Activated CD8-positive, alpha-beta memory T cell treated with anti-CD3 and anti-CD28 coated beads for 24 hours (primary cell): ENCODE results near the gene UGCG.
"Not testable (repeated sequence)": the region's sequence is repeated elsewhere in the genome, so short reads cannot be mapped to it uniquely, and the experiment has no call there.

Experiments used
- DNase-seq: peaks from one replicate; pipeline ENCODE4 v3.0.0-alpha.2; 2020

Gene UGCG

DNA sequence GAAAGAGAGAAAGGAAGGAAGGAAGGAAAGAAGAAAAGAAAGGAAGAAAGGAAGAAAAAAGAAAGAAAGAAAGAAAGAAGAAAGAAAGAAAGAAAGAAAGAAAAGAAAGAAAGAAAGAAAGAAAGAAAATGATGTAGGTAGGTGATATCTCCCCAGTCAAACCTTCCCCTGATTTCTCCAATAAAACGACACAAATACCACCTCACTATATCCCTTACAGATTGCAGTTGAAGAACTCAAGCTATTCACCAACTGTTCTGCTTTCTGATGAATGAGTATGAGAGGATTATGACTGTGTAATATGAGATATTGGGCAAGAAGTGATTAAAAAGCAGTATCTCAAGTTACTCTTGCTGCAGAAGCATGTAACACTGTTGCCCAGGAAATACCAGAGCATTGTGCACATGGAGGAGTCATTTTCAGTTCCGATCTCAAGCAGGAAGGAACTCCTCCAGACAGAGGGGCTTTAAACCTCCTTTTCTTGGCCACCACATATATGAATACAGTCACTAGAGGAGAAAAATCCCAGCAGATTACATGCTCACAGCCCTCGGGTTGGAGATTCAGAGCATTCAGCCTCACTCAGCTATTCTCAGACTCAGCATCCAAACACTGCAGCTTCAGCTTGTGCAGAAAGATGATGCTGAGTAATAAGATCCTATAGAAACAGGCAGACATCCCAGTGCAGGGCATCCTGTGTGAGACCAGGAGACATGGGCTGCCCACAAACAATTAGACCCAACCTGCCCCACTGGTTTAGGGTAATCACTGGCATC lies 61.4 kb downstream of the UGCG start:
- peak; percentile 61 for DNase-seq

DNA sequence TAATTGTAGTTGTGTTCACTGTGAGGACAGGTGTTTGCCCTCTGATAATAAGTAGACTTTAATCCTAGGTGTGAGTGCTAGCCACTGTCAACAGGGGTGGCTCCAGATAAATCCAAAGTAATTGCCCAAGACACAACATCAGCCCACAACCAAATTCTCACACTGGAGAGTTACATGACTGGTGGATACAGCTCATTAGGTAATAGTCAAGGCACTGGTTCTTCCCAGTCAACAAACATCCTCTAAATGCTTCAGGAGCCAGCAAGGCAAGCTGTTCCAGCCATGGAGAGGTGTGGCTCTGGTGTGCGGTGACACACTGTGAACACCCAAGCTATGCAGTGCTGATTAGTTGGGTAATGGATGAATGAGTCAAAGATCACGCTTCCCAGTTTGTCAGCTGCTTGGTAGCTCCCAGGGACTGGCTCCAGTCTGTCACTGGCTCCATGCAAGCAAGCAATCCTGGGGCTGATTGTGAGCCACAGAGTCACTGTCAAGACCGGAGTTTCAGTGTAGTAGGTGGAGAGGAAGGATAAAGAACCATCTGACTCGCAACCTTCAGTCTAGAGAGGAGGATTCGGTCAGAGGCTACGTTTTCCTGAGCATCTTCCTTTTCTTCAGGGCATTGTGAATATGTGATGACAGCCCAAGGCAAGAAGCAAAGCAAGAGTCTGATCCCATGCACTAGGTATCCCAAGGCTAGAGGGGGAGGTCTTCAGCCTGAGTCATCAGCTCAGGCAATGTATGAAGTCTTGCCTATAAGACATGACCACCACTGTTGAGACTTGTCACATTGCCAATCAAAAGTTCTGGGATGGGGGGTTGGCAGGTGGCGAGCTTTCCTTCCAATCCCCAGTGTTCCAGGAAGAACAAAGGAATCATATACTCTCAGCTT lies 63.1 kb downstream of the UGCG start:
- DNase-seq: no peak

- DNase-seq: not testable (repeated sequence)
Observed at GRCh38 chr9:111960485-111960884, 63.9 kb downstream of the UGCG start.

- DNase-seq: no peak
Observed at GRCh38 chr9:111961009-111961408, 64.4 kb downstream of the UGCG start.

- no peak for DNase-seq
Observed at GRCh38 chr9:111961575-111961974, 65.0 kb downstream of the UGCG start.

DNA sequence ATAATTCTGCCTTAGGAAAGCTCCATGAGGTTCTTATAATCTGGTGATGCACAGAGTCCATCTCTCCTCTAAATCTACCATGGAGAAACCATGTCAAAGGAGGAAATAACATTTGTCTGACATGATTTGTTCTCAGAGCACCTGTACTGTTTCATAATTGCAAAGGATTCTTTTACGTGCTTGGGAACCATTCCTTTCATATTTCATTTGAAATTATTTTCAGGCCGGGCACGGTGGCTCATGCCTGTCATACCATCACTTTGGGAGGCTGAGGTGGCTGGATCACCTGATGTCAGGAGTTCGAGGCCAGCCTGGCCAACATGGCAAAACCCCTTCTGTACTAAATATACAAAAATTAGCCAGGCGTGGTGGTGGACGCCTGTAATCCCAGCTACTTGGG lies 65.4 kb downstream of the UGCG start:
- DNase-seq: no peak

DNA sequence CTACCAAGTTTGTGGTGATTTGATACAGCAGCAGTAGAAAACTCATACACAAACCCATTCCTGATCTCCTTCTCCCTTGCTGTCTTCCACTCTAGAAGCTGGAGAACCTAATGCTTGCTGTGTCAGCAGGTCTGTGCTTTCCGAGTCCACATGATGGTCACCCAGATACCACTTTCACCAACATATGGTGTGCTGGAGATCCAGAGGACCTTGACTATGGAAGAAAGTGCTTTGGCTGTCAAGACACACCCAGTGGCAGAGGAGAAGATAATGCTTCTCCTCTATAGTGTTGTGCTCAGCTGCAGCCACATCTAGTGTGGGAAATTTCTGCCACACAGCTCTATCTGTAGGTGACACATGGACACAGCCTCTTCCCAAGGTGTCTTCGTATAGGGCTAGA lies 67.4 kb downstream of the UGCG start:
- DNase-seq: no peak

GRCh38 chr9:111965566-111966019 lies 69.0 kb downstream of the UGCG start:
- no peak for DNase-seq

DNA sequence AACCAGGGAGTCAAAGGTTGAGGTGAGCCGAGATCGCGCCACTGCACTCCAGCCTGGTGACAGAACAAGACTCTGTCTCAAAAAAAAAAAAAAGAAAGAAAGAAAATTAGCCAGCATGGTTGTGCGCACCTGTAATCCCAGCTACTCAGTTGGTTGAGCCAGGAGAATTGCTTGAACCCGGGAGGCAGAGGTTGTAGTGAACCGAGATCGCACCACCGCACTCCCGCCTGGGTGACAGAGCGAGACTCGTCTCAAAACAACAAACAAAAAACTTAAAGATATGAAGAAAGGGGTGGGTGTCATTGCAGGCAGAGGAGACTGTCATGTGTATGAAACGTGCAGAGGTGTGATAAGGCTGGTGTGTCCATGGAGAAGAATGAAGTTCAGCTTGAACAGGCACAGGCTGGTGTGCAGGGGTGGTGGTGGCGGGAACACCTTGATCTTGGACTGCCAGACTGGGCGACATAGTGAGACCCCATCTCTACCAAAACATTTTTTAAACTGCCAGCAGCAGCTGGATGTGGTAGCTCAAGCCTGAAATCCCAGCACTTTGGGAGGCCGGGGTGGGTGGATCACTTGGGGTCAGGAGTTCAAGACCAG lies 69.6 kb downstream of the UGCG start:
- no peak for DNase-seq

GRCh38 chr9:111966861-111967291 lies 70.3 kb downstream of the UGCG start:
- DNase-seq: no peak

DNA sequence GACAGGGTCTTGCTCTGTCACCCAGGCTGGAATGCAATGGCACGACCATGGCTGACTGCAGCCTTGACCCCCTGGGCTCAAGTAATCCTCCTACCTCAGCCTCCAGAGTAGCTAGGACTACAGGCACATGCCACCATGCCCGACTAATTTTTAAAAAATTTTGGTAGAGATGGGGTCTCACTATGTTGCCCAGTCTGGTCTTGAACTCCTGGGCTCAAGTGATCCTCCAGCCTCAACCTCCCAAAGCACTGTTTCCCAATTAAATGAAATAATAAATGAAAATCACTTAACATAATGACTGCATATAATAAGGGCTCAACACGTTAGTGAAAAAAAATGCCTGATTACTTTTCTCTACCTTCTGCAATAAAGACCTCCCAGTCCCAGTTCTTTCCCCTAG lies 71.0 kb downstream of the UGCG start:
- no peak for DNase-seq

- no peak for DNase-seq
Observed at GRCh38 chr9:111969061-111969460, 72.4 kb downstream of the UGCG start.

DNA sequence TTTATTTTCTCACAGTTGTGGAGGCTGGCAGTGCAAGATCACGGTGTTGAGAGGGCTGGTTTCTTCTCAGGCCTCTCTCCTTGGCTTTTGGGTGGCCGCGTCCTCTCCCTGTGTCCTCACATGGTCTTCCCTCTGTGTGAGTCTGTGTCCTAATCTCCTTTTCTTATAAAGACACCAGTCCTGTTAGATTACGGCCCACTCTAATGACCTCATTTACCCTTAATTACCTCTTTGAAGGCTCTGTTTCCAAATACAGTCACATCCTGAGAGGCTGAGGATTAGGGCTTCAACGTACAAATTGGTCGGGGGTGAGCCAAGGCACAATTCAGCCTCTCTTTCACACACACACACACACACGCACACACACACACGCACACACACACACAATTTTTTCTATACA lies 73.0 kb downstream of the UGCG start:
- no peak for DNase-seq

DNA sequence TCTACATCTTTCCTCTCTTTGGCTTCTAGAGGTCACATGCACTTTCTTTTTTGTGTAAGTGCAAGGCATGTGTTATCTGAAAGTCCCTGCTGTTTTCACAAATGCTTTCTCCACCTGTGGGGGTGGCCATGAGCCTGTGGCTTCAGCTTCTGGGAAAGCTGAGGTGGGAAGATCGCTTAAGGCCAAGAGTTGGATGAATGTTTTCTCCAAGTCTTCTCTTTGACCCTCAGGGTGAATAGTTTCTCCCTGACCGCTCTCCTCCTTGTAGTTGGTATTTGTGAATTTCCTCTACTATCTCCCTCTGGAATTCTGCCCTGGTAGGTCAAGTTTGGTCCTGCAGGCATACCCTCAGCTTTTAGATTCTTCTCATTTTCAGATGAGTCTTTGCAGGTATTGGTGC lies 74.2 kb downstream of the UGCG start:
- no peak for DNase-seq

DNA sequence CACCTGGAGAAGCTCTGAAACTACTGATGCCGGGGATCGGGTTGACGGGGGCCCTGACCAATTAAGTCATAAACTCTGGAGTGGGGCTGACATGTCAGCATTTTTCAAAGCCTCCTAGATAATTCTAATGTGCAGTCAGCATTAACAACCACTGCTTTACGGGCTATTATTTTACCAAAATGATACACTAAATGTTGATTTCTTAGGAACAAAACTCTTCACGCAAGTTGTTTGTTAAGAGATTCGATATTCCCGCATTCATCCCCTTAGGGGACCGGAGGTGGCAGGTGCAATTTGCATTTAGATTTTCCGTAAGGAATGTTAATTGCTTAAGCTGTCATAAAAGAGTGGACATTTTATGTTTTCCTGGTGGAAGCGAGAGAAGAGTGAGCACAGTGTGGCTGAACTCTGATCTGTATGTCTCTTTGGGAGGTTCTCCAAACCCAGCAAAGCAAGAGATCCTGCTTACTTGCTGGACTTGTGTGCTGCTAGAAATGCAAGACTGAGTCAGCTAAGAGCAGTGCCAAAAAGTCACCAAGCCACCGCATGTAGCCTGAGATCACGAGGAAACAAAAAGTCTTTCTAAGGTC lies 77.6 kb downstream of the UGCG start:
- no peak for DNase-seq

DNA sequence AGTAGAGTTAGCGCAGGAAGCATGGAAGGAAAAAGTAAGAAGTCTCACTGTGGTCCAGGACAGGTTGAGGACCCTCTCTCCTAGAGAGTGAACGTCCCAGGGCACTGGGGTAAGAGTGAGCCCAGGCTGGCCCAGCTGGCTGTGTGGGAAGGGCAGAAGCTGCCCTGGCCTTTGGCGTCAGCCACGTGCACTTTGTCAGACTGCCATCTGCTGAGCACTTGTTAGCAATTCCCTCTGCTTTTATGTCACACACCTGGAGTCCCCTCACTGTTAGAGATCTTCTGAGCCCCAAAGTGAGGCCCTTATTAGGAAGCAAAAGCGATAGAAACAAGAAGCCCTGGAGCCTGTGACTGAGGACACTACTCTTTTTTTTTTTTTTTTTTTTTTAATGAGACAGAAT lies 79.1 kb downstream of the UGCG start:
- DNase-seq: no peak

DNA sequence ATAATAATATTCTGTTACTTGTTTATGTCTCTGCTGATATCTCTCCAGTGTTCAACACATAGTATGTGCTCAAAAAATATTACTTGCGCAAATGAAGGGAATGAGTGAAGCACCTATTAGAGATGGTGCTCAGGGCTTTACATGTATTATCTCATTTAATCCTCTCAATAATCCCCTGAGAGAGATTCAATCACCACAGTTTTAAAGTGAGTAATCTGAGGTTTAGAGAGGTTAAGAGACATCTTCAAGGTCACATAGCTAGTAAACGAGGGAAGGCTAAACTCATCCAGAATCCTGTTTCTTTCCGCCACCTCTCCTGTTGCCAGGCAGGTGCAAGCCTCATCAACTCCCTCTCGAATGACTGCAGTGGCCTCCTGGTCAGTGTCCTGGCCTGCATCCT lies 82.0 kb downstream of the UGCG start:
- DNase-seq: no peak

GRCh38 chr9:111979561-111979960 lies 82.9 kb downstream of the UGCG start:
- DNase-seq: no peak

- no peak for DNase-seq
Observed at GRCh38 chr9:111980398-111980797, 83.8 kb downstream of the UGCG start.

DNA sequence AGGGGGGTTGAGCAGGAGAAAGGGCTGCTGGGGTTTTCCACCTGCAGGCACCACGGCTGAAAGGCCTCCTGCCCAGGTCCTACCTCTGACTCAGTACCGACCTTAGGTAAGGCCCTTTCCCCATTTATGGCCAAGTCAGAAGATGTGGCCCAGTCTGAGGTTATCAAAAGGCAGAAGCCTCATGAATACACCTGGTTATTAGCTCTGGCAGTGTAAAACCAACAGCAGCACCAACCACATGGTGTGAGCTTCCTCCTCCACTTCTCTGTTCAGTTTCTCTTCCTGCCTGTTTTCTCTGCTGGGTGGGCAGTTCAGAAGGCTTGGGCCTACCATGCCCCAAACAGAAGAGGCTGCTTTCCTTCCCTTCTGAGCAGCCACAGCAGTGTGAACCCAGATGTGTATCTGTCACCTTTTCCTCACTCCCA lies 86.9 kb downstream of the UGCG start:
- no peak for DNase-seq

GRCh38 chr9:111984086-111984802 lies 87.6 kb downstream of the UGCG start:
- no peak for DNase-seq
